RPMI8226 (cell line): ENCODE results near the gene SEZ6.
A peak's percentile ranks its signal among the peaks of the same experiment; 100 is the strongest.

Experiments used
- DNase-seq: peaks from one replicate; pipeline ENCODE4 v3.0.0-alpha.2; 2015

The SEZ6 gene, protein sequence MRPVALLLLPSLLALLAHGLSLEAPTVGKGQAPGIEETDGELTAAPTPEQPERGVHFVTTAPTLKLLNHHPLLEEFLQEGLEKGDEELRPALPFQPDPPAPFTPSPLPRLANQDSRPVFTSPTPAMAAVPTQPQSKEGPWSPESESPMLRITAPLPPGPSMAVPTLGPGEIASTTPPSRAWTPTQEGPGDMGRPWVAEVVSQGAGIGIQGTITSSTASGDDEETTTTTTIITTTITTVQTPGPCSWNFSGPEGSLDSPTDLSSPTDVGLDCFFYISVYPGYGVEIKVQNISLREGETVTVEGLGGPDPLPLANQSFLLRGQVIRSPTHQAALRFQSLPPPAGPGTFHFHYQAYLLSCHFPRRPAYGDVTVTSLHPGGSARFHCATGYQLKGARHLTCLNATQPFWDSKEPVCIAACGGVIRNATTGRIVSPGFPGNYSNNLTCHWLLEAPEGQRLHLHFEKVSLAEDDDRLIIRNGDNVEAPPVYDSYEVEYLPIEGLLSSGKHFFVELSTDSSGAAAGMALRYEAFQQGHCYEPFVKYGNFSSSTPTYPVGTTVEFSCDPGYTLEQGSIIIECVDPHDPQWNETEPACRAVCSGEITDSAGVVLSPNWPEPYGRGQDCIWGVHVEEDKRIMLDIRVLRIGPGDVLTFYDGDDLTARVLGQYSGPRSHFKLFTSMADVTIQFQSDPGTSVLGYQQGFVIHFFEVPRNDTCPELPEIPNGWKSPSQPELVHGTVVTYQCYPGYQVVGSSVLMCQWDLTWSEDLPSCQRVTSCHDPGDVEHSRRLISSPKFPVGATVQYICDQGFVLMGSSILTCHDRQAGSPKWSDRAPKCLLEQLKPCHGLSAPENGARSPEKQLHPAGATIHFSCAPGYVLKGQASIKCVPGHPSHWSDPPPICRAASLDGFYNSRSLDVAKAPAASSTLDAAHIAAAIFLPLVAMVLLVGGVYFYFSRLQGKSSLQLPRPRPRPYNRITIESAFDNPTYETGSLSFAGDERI

DNA sequence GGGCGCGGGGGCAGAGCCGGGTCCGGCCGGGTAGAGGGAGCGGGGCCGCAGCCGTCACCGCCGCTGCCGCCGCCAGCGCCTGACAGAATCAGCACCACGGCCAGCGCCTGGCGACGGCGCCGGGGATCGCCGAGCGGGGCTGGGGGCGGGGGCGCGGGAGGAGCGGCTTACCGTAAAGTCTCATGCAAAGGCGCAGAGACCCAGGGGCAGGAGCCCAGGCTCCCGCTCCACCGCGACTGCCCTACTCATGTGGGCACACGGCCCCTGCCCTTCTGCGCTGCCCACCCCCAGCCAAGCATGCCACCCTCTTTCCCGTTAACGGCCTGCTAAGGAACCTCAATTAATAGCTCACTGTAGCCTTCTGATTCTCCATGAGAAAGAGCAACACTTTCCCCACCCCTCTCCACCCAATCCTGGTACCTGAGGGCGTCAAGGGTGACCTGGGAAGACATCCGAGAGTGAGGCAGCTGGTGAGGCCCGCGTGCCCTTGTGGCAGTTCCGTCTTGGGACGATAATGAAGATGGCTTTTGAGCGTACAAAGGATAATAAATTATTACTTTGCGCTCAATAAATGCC is at the start of gene SEZ6:
Gene SEZ6 (minus strand): TSS at position 98 of the 576 bp plus-strand sequence. CDS start 164 bp downstream, outside the sequence.
- peak; percentile 83 for DNase-seq

DNA sequence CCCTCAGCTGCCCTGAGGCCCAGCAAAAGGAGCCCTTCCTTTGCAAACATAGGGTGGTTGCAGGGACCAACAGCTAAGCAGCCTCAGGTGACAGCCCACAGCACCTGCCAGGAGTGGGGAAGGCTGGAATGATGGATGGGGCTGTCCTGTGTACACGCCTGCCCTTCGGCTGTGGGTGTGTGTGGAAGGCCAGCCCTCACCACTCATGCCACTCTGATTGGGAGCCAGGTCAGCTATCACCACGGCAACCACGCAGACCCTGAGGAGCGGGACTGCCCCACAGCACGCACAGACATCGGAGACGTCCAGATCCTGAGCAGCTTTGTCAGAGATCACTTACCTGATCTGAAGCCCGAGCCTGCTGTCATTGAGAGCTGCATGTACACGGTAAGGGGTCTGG is 49.0 kb upstream of the SEZ6 start:
- no peak for DNase-seq

DNA sequence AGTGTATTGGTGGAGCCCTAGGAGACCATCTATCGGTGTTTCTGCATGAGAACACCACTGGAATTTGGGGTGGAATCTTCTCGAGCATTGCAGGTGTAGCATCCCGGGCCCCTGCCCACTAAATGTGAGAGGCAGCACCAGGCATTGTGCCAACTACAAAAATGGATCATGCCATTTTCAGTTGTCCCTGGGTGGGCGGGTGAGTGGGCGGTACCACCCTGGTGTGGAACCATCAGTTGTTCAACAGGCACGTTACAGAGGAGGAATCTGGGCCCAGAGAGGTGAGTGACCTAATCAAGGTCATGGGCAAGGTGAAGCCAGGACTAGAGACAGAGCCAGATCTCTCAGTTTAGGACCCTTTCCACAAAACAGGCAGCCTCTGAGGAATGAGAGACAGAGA is 45.9 kb upstream of the SEZ6 start:
- no peak for DNase-seq

DNA sequence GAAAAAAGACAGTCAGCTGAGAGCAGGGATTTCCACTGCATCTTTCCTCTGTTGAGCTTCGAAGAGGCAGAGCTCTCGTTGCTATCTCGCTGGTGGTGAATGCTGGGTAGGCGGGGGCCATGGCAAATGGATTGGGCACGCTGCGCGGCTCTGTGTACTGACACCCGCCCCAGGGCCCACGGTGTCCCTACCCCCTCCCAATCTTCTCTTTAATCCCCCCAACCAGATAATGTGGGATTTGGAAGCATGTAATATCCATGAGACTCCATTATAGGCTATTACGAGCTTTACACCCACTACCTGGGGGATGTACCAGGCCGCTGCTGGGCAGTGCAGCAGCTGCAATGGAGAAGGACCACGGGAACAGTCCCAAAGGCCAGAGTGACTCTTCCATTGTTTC is 45.4 kb upstream of the SEZ6 start:
- DNase-seq, result no peak

DNA sequence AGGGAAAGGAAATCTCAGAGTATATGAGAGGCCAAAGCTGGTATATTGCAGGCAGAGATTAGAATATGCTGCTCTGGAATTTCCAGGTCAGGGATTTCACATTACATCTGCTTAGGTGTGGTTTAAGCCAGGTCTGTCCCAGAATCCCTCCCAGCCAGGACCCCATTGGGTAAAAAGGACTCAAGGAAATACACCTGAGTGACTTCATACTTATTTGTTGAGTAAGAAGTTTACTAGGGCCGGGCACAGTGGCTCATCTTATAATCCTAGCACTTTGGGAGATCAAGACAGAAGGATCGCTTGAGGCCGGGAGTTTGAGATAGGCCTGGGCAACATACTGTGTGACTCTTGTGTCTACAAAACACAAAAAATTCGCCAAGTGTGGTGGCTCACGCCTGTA is 44.3 kb upstream of the SEZ6 start:
- DNase-seq, result no peak

DNA sequence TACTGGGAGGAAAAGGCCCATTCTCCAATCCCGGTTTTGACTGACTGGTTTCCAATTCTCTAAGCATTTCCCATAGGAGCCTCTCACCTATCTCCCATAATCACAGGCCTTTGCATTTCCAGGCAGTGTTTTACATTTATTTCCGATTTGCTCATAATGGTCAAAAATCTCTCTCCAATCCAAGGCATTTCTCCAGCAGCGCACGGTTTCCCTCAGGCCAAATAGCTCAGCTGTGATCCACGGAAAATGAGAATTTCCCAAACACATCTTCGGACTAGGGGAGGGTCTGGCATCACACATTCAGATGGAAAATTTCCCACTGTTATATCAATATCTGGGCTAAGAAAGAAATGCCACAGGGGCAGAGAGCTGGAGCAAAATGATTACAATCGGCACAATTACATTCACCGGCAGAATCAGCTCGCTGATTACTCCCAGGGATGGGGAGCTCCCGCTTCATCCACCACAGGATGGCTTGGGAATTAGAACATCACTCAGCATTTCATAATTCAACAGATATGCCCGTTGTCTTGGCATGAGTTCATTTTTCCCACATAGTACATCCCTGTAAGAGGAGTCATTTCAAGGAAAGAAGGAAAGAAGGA is 43.8 kb upstream of the SEZ6 start:
- no peak for DNase-seq

DNA sequence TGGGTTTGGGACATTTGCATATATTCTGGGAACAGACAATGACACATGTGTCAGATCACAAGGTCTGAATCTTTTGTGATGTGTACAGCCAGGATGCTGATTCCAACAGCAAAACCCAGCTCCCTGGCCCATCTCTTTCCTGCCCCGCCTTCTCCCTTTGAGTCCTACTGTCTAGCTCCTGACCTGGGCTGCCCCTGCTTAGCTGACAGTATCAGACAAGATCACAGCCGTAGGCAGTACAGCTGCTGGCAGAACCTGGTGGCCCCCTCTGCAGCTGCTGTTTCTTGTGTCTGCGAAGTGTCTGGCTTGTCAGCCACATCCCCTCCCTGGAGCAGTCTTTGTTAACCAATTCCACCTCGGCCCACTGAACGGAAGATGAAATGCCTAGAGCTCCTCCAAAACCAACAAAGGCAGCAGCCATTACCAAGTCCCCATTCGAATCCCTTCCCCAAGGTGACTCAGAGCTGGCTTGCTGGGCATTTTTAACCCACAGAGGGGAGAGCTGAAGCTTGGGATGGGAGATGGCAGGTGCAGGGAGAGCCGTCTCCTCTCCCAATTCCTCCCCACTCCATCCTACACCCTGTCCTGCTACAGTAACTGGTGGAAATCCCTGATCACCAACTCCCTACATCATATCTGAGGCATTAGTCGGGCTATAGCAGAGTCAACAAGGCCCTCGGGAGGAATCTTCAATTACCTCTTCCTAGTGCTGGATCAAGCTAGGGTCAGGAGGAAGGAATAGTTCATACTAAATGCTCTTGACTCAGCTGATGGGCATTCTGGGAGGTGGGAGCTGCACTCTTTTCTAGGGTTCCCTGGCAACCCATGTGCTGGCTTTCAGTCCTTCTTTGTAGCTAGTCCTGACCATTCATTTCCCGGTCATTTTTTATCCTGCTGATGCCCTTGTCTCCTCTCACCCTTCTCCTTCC is 42.9 kb upstream of the SEZ6 start:
- DNase-seq, result no peak

DNA sequence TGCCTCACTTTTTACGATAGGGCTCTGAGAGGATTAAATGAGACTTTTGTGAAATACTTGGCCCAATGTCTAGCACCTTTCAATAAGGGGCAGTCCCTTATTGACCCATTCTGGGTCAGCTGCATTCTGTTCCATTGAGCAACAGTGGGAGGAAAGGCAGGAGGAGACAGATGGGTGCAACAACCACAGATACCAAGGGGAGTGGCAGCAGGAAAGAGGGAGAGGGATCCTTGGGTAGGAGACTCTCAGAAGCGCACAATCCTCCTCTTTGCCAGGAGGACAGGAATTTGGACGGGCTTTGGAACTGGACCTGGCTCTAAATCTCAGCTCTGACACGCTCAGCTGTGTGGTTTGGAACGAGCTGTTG is 40.6 kb upstream of the SEZ6 start:
- DNase-seq, result no peak

DNA sequence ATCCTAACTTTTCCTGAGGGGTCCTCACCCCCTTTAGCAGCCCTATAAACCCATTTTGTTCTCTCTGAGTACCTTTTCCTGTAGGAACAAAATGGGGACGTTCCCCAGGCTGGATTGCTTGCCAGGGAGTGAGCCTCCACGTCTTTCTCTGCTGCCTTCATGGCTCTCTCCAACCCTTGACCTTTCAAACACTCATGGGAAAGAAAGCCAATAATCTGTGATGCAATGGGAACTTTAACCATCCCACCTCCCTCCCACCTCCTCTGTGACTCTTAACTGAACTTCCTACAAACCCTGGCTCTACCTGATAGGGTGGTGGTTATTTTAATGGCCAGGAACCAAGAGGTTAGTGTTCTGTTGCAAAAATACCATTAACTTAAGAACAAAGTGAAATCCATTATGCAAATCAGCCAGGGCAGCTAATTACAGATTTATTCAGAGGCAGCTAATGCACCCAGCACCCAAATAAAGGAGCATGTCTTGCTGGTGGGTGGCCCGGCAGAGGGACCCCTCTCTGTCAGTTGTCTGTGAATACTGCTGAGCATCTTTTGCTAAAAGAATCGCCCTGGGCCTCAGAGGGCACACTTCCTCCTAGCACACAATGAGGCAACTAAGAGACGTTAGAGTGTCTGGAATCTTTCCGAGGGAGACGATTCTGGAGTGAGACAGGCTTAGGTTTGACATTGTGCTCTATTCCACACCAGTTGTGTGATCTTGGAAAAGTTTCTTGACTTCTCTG is 40.1 kb upstream of the SEZ6 start:
- DNase-seq, result no peak

DNA sequence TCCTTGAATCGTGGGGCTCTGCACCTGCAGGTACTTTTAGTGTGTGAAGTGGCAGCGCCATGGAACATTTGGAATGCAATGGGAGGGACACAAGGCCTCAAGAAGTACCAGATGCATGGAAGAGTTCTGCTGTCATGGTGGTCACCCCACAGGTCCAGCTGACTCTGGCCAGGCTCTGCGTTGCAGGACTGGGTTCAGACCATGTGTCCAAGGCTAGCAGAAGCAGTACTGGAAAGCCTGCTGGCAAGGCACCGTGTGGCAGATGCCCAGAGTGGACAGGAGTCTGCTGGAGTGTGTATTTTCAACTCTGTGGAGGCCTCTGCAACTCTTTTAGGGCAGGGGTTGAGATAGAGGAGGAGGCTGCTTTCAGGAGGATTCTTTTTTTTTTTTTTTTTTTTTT is 39.2 kb upstream of the SEZ6 start:
- DNase-seq, result no peak

DNA sequence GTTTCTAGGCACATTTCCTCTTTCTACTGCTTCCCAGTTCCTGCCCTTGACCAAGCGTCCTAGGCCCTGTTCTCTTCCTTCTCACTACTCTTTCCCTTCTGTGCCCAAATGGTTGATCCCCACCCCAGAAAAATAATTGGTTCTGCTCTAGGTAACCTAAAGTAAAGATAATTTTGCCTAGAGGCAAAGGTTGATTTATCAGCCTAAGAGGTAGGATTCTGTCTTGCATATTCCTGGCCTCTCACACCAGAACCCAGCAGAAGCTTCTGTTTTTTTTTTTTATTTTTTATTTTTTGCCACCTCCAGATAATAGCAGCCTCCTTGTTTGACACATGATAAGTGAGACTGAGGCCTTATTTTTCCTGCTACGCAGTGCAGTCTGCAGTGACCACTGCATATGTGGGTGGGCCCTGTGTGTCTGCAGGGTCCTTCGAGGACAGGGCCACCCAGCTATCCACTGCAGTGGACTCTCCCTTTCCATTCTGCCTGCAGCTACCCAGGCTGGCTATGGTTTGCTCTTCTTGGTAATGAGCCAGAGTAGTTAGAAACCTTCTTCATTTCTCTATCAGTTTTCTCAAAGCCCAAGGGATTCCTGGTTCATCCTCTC is 37.8 kb upstream of the SEZ6 start:
- no peak for DNase-seq

DNA sequence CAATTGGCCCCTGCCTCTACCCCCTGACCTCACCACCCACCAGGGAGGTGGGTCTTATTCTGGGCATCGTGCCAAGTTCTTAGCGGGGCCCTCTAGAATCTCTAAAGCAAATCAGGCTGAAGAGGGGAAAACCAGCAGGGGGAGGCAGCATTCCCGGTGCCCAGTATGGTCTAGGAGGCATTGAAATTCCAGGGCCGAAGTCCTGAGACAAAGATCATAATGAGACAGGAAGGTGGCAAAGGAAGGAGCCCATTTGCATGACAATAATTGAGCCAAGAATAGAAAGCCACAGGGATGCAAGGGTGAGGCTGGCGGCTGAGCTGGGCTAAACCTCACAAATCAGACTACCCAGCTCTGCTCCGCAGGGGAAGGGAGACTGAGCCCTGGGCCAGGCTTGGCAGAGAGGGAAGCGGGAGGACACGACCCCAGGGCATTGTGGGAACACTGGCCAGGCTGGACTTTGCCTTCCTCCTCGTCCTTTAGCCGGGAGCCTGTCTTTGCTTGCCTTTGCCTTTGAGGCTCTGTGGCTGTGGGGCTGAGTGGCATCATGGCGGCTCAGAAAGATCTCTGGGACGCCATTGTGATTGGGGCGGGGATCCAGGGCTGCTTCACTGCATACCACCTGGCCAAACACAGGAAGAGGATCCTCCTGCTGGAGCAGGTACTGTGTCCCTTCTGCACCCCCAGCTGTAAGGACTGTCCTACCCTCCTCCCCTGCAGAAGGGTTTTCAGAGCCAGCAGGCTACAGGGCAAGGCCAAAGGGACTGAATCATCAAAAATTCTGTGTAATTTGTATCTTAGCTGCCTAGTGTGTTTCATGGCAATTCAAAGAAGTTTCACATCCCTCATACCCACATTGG is 37.1 kb upstream of the SEZ6 start, which contains the start of gene PIPOX:
Gene PIPOX (plus strand): TSS at position 463 of the 860 bp plus-strand sequence. CDS start 85 bp downstream, at position 548.
- peak; percentile 88 for DNase-seq

DNA sequence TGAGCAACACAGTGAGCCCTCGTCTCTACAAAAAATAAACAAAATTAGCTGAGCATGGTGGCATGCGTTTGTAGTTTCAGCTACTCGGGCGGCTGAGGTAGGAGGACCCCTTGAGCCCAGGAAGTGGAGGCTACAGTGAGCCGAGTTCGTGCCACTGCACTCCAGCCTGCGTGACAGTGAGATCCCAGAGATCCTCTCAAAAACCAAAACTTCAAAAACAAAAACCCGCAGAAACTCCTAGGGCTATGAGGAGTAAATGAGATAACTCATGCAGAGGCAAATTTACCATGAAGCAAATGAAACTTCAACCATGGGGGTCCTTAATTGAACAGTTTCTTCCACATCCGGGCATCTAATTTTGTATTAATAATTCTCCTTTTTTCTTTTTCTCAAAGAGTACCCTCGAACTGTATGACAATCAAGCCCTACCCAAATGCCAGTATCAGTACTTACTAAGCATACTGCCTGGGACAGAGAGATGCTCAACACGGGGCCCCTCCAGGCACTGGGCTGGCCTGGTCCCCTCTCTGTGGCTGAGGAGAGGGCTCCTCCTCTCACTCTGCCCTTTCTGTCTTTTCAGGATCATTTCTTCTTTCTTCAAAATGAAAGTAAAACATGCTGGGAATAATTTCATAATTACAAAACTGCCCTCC is 36.3 kb upstream of the SEZ6 start:
- no peak for DNase-seq

DNA sequence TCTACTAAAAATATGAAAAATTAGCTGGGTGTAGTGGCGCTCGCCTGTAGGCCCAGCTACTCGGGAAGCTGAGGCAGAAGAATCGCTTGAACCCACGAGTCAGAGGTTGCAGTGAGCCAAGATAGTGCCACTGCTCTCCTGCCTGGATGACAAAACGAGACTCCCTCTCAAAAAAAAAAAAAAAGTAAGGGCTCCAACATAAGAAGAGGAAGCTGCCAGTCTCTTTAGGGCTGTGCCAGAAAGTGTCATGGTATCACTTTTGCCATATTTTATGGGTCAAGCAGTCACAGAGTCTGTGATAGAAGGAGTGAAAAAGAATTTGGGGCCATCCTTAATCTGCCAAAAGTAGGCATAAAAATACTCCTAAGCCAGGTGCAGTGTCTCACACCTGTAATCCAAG is 35.7 kb upstream of the SEZ6 start:
- DNase-seq, result no peak

DNA sequence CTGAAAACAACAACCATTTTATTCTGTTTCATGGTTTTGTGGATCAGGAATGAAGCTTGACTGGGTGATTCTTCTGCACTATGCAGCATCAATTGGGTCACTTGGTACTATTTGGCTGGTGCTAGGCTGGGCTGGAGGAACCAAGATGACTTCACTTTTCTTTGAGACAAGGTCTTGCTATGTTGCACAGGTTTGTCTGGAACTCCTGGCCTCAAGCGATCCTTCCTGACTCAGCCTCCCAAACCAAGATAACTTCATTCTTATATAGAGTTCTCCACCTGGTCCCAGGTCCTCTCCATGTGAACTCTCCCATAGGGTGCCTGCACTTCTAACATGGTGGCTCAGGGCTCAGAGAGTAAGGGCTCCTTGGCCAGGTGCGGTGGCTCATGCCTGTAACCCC is 35.3 kb upstream of the SEZ6 start:
- no peak for DNase-seq

DNA sequence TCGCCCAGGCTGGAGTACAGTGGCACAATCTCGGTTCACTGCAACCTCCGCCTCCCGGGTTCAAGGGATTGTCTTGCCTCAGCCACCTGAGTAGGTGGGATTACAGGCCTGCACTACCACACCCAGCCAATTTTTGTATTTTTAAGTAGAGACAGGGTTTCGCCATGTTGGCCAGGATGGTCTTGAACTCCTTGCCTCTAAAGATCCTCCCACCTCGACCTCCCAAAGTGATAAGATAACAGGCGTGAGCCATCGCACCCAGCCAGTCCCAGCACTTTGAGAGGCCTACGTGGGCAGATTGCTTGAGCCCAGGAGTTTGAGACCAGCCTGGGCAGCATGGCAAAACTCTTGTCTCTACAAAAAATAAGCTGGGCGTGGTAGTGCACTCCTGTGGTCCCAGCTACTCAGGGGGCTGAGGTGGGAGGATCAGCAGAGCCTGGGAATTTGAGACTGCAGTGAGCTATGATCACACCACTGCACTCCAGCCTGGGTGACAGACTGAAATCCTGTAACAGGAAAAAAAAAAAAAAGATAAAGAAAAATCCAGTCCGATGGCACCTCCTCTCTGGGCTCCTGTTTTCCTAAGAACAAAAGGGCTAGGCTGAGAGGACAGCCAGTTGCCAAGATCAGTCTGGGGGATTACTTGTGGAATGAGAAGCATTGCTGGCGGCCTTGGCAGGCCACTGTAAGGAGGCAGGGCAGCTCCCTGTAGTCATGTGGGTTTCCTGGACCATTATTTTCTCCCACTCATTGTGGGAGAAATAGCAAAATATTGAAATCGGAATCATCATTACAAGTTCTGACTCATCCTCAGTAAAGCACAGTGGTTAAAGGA is 34.1 kb upstream of the SEZ6 start:
- DNase-seq, result no peak

DNA sequence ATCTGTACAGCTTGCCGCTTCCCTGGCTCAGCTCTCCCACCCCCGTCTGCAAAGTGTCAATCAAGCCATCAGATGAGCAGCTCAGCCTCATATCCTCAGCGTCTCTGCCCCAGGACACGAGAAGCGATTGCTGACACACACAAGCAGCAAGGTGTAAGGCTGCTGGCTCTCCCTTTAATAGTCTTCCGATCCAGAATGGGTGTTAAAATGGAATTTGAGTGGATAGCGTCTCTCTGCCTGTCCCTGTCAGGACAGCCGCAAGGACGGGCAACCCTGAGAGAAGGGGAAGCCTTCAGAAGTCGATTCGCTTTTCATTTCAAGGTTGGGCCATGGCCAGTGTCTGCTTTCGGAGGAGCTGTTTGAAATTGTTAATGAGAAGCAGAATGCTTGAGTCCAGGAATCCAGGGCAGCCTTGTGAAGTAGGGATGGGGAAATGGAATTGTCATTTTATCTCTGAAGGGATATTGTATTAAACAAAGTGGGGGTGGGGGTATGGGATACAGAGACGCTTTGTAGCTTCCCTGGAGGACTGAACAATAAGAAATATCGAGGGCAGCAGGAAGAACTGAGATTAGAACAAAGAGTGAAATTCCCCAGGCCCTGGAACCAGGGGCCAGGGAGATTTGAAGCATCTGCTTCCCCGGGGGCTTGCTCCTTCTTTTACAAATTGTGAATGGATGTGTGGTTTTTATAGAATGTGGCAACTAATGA is 32.4 kb upstream of the SEZ6 start:
- no peak for DNase-seq

DNA sequence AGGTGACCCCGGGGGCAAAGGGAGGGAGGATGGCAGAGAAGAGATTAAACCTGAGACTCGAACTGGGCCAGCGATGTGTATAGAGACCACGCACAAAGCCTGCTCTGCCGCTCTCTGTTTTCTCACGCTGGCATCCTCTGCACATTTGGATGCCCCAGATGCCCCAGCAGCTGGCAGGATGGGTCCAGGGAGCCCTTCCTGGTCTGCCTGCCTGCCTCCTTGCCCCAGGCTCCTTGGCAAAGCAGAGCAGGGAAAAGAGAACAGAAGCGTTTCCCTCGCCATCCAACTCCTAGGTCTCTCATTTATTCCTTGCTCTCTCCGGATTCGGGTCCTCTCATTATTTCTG is 31.9 kb upstream of the SEZ6 start:
- DNase-seq, result no peak
